Measurements from ENCODE around the gene RASGEF1C. TPM values are rescaled to one million over a fixed set of nuclear protein-coding genes. Genes with fewer than 3 reads are reported as not detected.
A peak's percentile ranks its signal among the peaks of the same experiment; 100 is the strongest.

RASGEF1C gene
- total RNA-seq, 1 experiment from 2014 or later: not detected

DNA sequence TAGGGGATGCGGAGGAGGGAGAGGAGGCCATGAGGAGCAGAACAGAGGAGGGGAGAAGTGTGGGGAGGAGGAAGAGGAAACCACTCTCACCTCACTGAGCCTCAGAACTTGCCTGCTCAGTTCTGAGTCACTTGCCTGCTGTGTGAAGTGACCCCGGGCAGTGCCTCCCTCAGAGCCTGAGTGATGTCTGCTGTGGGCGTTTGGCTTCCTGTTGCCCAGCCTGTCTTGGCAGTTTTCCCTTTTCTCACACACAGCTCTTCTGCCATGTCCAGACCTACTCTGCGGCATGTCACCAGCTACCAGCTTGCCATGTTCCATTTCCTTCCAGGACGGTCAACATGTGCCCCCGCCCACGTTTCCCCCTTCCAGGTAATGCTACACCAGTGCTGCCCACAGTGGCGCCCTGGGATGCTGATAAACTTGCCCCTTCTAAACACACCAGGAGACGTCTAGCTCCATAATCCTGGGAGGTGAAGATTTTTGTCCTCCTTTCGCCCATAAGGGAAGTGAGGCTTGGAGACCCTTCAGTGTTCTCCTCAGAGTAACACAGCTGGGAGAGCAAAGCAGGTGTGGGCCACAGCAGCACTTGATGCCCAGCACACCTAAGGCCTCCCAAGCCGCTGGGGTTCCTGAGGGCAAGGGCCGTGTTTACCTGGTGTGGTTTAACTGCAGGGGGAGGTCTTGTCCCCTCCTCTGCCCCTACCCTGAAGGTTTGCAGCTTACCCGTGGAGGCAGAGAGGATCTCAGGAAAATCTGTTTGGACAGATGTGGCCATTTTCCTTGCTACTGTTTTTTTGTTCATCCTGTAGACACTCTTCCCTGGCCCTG is 73.7 kb downstream of the RASGEF1C start:
- Mint-ChIP-seq H3K4me3 (ENCODE audit: low read depth, unreplicated experiment) (peak overlapping the region; percentile 20), H3K36me3 (ENCODE audit: insufficient read depth, unreplicated experiment) (no peaks in the 10 kb centered on the region), H3K27me3 (ENCODE audit: unreplicated experiment) (peaks cover 62% of the 10 kb centered on the region), H3K4me1 (ENCODE audit: low read depth, unreplicated experiment) (peaks cover 16% of the 10 kb centered on the region), H3K27ac (ENCODE audit: unreplicated experiment) (no peak overlapping the region), H3K9me3 (ENCODE audit: low read depth, unreplicated experiment) (no peaks in the 10 kb centered on the region)
- CTCF ChIA-PET: interaction anchor here (1.0 kb wide), 1 partner anchor 18 kb away, joined by 5 read pairs; no protein-coding TSS in a partner anchor
- no TSS peak for BruUV-seq (replicated peaks)
- TF ChIP-seq, protein P1, sequence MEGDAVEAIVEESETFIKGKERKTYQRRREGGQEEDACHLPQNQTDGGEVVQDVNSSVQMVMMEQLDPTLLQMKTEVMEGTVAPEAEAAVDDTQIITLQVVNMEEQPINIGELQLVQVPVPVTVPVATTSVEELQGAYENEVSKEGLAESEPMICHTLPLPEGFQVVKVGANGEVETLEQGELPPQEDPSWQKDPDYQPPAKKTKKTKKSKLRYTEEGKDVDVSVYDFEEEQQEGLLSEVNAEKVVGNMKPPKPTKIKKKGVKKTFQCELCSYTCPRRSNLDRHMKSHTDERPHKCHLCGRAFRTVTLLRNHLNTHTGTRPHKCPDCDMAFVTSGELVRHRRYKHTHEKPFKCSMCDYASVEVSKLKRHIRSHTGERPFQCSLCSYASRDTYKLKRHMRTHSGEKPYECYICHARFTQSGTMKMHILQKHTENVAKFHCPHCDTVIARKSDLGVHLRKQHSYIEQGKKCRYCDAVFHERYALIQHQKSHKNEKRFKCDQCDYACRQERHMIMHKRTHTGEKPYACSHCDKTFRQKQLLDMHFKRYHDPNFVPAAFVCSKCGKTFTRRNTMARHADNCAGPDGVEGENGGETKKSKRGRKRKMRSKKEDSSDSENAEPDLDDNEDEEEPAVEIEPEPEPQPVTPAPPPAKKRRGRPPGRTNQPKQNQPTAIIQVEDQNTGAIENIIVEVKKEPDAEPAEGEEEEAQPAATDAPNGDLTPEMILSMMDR (IDR thresholded peaks at IDR 0.05; ENCODE audit: unreplicated experiment): no peak
- intact Hi-C loops (cut with micrococcal nuclease; ENCODE audit: unreplicated experiment): no loop called here
- peak; percentile 77 for DNase-seq

DNA sequence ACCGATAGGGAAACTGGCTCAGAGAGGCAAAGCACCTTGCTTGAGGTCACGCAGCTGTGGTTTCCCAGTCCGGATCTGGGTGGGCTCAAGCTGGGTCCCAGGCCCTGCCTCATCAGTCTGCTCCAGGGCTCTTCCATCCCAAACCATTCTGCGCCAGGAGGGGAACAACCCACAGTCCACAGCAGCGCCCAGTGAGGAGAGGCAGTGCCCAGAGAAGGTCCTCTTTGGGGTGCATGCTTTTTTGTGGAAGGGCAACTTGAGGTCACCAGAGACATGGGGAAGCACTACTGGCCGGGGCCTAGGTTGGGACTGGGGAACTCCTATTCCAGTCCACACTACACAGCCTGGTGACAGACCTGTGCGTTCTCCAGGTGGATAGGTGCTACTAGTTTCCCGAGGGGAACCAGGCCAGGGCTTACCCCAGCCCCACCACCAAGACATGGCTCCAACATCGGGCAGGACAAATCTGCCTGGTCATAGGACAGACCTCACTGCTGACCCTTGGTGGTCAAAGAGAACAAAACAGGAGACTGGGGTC is 75.0 kb downstream of the RASGEF1C start:
- H3K4me1 Mint-ChIP-seq (ENCODE audit: low read depth, unreplicated experiment): peaks cover 16% of the 10 kb centered on the region
- TF ChIP-seq, protein P1 (IDR thresholded peaks at IDR 0.05; ENCODE audit: unreplicated experiment): no peak
- H3K27ac Mint-ChIP-seq (ENCODE audit: unreplicated experiment): no peak overlapping the region
- H3K27me3 Mint-ChIP-seq (ENCODE audit: unreplicated experiment): peaks cover 64% of the 10 kb centered on the region
- no TSS peak for BruUV-seq (replicated peaks)
- H3K4me3 Mint-ChIP-seq (ENCODE audit: low read depth, unreplicated experiment): no peak overlapping the region
- intact Hi-C loops (cut with micrococcal nuclease; ENCODE audit: unreplicated experiment): no loop called here
- CTCF ChIA-PET: no interaction called here
- no peaks in the 10 kb centered on the region for H3K36me3 Mint-ChIP-seq (ENCODE audit: insufficient read depth, unreplicated experiment)
- no peaks in the 10 kb centered on the region for H3K9me3 Mint-ChIP-seq (ENCODE audit: low read depth, unreplicated experiment)
- no peak for DNase-seq

DNA sequence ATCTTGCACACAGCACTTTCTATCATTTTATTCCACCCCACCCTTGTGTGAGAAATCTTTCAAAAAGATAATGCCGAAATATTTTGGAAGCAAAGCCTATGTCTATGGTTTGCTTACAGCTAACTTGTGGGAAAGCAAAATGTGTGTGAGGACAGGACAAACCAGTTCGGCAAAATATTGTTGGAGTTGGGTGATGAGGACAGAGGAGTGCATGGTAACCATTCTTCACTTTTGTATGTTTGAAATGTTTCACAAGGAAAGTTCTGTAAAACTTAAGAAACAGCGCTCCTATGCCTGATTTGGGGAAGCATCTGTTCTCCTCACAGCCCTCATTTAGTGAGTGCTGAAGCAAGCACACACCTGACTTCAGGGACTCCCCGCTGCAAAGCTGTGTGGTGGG is 75.5 kb downstream of the RASGEF1C start:
- CTCF ChIA-PET: no interaction called here
- H3K27ac Mint-ChIP-seq (ENCODE audit: unreplicated experiment): no peak overlapping the region

DNA sequence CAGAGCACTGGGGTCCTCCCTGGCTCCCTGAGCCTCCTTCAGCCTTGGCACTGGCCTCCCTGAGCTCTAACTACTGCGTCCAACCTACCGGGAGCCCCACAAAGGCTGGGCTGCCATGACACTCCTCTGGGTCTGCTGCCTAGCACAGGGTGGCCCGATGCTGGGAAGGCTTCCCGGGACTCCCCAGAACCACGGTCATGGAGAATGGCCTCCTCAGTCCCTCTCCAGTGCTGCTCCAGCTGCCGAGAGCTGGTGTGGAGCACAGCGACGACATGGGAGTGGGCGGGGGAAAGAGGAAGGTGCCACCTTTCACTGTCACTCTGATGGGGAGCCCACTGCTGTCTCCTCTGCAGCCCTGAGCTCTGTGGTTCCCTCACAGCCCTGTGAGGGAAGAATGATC is 76.0 kb downstream of the RASGEF1C start:
- intact Hi-C loops (cut with micrococcal nuclease; ENCODE audit: unreplicated experiment): no loop called here
- TF ChIP-seq, protein P1 (IDR thresholded peaks at IDR 0.05; ENCODE audit: unreplicated experiment): no peak
- peaks cover 58% of the 10 kb centered on the region for H3K27me3 Mint-ChIP-seq (ENCODE audit: unreplicated experiment)
- H3K4me1 Mint-ChIP-seq (ENCODE audit: low read depth, unreplicated experiment): peaks cover 16% of the 10 kb centered on the region
- BruUV-seq (replicated peaks): no TSS peak
- H3K4me3 Mint-ChIP-seq (ENCODE audit: low read depth, unreplicated experiment): no peak overlapping the region
- no peak for DNase-seq
- no peak overlapping the region for H3K27ac Mint-ChIP-seq (ENCODE audit: unreplicated experiment)
- H3K36me3 Mint-ChIP-seq (ENCODE audit: insufficient read depth, unreplicated experiment): no peaks in the 10 kb centered on the region
- no peaks in the 10 kb centered on the region for H3K9me3 Mint-ChIP-seq (ENCODE audit: low read depth, unreplicated experiment)
- CTCF ChIA-PET: no interaction called here

More for the DNA sequence above, 75.5 kb downstream of the RASGEF1C start:
- BruUV-seq (replicated peaks): no TSS peak
- Mint-ChIP-seq H3K4me1 (ENCODE audit: low read depth, unreplicated experiment) (peaks cover 16% of the 10 kb centered on the region), H3K27me3 (ENCODE audit: unreplicated experiment) (peaks cover 63% of the 10 kb centered on the region), H3K36me3 (ENCODE audit: insufficient read depth, unreplicated experiment) (no peaks in the 10 kb centered on the region), H3K4me3 (ENCODE audit: low read depth, unreplicated experiment) (no peak overlapping the region), H3K9me3 (ENCODE audit: low read depth, unreplicated experiment) (no peaks in the 10 kb centered on the region)
- DNase-seq: no peak
- intact Hi-C loops (cut with micrococcal nuclease; ENCODE audit: unreplicated experiment): no loop called here
- TF ChIP-seq, protein P1 (IDR thresholded peaks at IDR 0.05; ENCODE audit: unreplicated experiment): no peak

All from Calu3 (cell line).